Natural killer cell (primary cell): ENCODE results near the gene RNF121. TPM values are rescaled to one million over a fixed set of nuclear protein-coding genes. Genes with fewer than 3 reads are reported as not detected.
A peak's percentile ranks its signal among the peaks of the same experiment; 100 is the strongest.

ENCODE experiments used
- ATAC-seq, 3 donors: fragments of 150-1000 bp in 2 of 3; fragments of 200-7000 bp in 1 of 3; cut with Tn5 transposase; 1 replicate in 1 of 3; 2 replicates in 2 of 3; pipeline ENCODE4 v1.10.0; 2021; ENCODE audit warnings: mild to moderate bottlenecking in 2 of 3, moderate library complexity in 2 of 3
- DNase-seq, 2 donors: peaks; one replicate each; pipeline versions ENCODE4 v3.0.0 to v3.0.0-alpha.2; 2013 to 2021; ENCODE audit warnings: mixed read lengths in 1 of 2
- H3K27ac ChIP-seq: one replicate; pipeline ENCODE4 v1.5.1; 2013; ENCODE audit warnings: mild to moderate bottlenecking, low read length
- H3K27me3 ChIP-seq: one replicate; pipeline ENCODE4 v1.6.1; 2013; ENCODE audit warnings: low read length; ENCODE audit not compliant: control insufficient read depth, insufficient read depth
- H3K36me3 ChIP-seq: one replicate; pipeline ENCODE4 v1.6.1; 2013; ENCODE audit warnings: low read length; ENCODE audit not compliant: control insufficient read depth, insufficient read depth
- H3K4me1 ChIP-seq: one replicate; pipeline ENCODE4 v1.6.1; 2013; ENCODE audit warnings: low read length; ENCODE audit not compliant: control insufficient read depth, insufficient read depth
- H3K4me3 ChIP-seq: one replicate; pipeline ENCODE4 v1.5.1; 2013; ENCODE audit warnings: low read length
- H3K9me3 ChIP-seq: one replicate; pipeline ENCODE4 v1.6.1; 2013; ENCODE audit warnings: low read length; ENCODE audit not compliant: control insufficient read depth, insufficient read depth
- H3K27ac Mint-ChIP-seq, 2 donors: one replicate each; pipeline ENCODE4 v1.8.0; 2022; ENCODE audit warnings: mild to moderate bottlenecking in 2 of 2, mixed read lengths in 2 of 2, moderate library complexity in 1 of 2
- H3K27me3 Mint-ChIP-seq, 2 donors: one replicate each; pipeline ENCODE4 v1.8.0; 2022; ENCODE audit warnings: low read depth in 2 of 2, mixed read lengths in 2 of 2
- H3K36me3 Mint-ChIP-seq: one replicate; pipeline ENCODE4 v1.8.0; 2022; ENCODE audit warnings: mixed read lengths
- H3K4me1 Mint-ChIP-seq, 2 donors: one replicate each; pipeline ENCODE4 v1.8.0; 2022; ENCODE audit warnings: mixed read lengths in 2 of 2
- H3K4me3 Mint-ChIP-seq: one replicate; pipeline ENCODE4 v1.8.0; 2022; ENCODE audit warnings: mild to moderate bottlenecking, moderate library complexity, mixed read lengths
- H3K9me3 Mint-ChIP-seq, 2 donors: one replicate each; pipeline ENCODE4 v1.8.0; 2022; ENCODE audit warnings: mixed read lengths in 2 of 2
- CTCF ChIP-seq: fragments of 200-600 bp; IDR thresholded peaks from one replicate; pipeline ENCODE4 v1.8.0; 2022; ENCODE audit warnings: antibody characterized with exemption
- WGBS: methylation state at CpG from one replicate; pipeline ENCODE4 v1.1.7; 2013; ENCODE audit warnings: missing lambda C conversion rate; ENCODE audit not compliant: insufficient coverage; 5-methylcytosine and 5-hydroxymethylcytosine counted together
- intact Hi-C: fragments of 100-400 bp; cut with micrococcal nuclease; formaldehyde crosslinking; loops from one replicate; pipeline ENCODE4 v1.14.2; 2022
- total RNA-seq, 4 donors: library from RNA; stranded (reverse); fragments of 120-200 nt in 1 of 4; gene quantifications; one replicate each; pipeline versions ENCODE4 v1.2.3 to v1.2.4, GENCODE V29; 2013 to 2022

RNF121 gene
- total RNA-seq, 3 donors from 2014 or later (not counting 1 experiment from before 2014, with no cell fraction given), result 22.7 to 28.2 (median 22.9) TPM

GRCh38 chr11:71977090-71977489 is 48.2 kb downstream of the RNF121 start:
- Histone ChIP-seq H3K27ac (no peak overlapping the region), H3K9me3 (no peaks in the 10 kb centered on the region), H3K4me3 (no peak overlapping the region), H3K27me3 (no peaks in the 10 kb centered on the region), H3K36me3 (peaks cover 4% of the 10 kb centered on the region), H3K4me1 (no peaks in the 10 kb centered on the region)
- Mint-ChIP-seq H3K4me1 (peaks cover 4% of the 10 kb centered on the region in 2 donors), H3K9me3 (no peaks in the 10 kb centered on the region), H3K27me3 (no peaks in the 10 kb centered on the region), H3K36me3 (no peaks in the 10 kb centered on the region), H3K27ac (no peak overlapping the region), H3K4me3 (no peak overlapping the region)
- ATAC-seq, result no peak
- no peak for DNase-seq
- 65% methylated on average over 1 of the region's 1 CpG for WGBS
- intact Hi-C loops, result loop anchor here (1.0 to 5.0 kb wide), 4 partner anchors 115 to 455 kb away; partner anchors contain the start of gene CLPB
- TF ChIP-seq CTCF, result no peak

GRCh38 chr11:71977743-71978418 is 49.0 kb downstream of the RNF121 start:
- no peaks in the 10 kb centered on the region for H3K36me3 Mint-ChIP-seq
- H3K36me3 ChIP-seq, result no peaks in the 10 kb centered on the region
- DNase-seq (peak; percentile 31 to 75), ATAC-seq (peak; percentile 61 to 75 (median 68))
- peak overlapping the region; percentile 9 for H3K27ac ChIP-seq
- H3K27me3 ChIP-seq, result no peaks in the 10 kb centered on the region
- 49% methylated on average over 7 of the region's 7 CpGs for WGBS
- peaks cover 4% of the 10 kb centered on the region in 2 donors for H3K4me1 Mint-ChIP-seq
- no peaks in the 10 kb centered on the region for H3K9me3 Mint-ChIP-seq
- no peak overlapping the region for H3K4me3 ChIP-seq
- no peaks in the 10 kb centered on the region for H3K9me3 ChIP-seq
- no peak overlapping the region for H3K4me3 Mint-ChIP-seq
- H3K27me3 Mint-ChIP-seq, result no peaks in the 10 kb centered on the region
- H3K27ac Mint-ChIP-seq, result peak overlapping the region in 1 of 2 donors; percentile 56
- intact Hi-C loops, result loop anchor here (1.0 to 5.0 kb wide), 4 partner anchors 114 to 454 kb away; partner anchors contain the start of gene CLPB
- H3K4me1 ChIP-seq, result no peaks in the 10 kb centered on the region
- TF ChIP-seq CTCF, result peak; percentile 70

GRCh38 chr11:71979094-71979493 is 50.2 kb downstream of the RNF121 start:
- no peaks in the 10 kb centered on the region for H3K9me3 ChIP-seq
- no peaks in the 10 kb centered on the region for H3K27me3 ChIP-seq
- no peaks in the 10 kb centered on the region for H3K4me1 ChIP-seq
- H3K27ac ChIP-seq, result no peak overlapping the region
- Mint-ChIP-seq H3K9me3 (no peaks in the 10 kb centered on the region), H3K4me1 (peaks cover 4% of the 10 kb centered on the region in 2 donors), H3K27ac (no peak overlapping the region), H3K27me3 (no peaks in the 10 kb centered on the region), H3K36me3 (no peaks in the 10 kb centered on the region), H3K4me3 (no peak overlapping the region)
- H3K36me3 ChIP-seq, result peaks cover 9% of the 10 kb centered on the region
- TF ChIP-seq CTCF, result no peak
- no peak for ATAC-seq
- intact Hi-C loops, result loop anchor here (5.0 kb wide), 2 partner anchors 113 to 453 kb away; partner anchors contain the start of gene CLPB
- WGBS, result 98% methylated on average over 3 of the region's 4 CpGs
- no peak overlapping the region for H3K4me3 ChIP-seq
- DNase-seq, result no peak
